OCI-LY3 (cell line): Measurements from ENCODE around the gene LANCL3.
"Not testable (repeated sequence)": the region's sequence is repeated elsewhere in the genome, so short reads cannot be mapped to it uniquely, and the experiment has no call there.

Experiments used
- H2AFZ ChIP-seq: fragments of 200-600, 300-600 bp; shearing (Covaris generic); 2 replicates; pipeline ENCODE4 v1.6.0; 2014; ENCODE audit warnings: antibody characterized with exemption, low read depth, low read length
- H3K27ac ChIP-seq: fragments of 200-600, 300-600 bp; sonication (generic); 2 replicates; pipeline ENCODE4 v1.5.1; 2014; ENCODE audit warnings: mild to moderate bottlenecking, low read length, moderate library complexity, mixed read lengths
- H3K27me3 ChIP-seq: fragments of 200-600, 300-600 bp; sonication (generic); 2 replicates; pipeline ENCODE4 v1.6.1; 2014; ENCODE audit warnings: low read depth, low read length, mixed read lengths
- H3K36me3 ChIP-seq: fragments of 200-600, 300-600 bp; sonication (generic); replicated peaks from 2 replicates; pipeline ENCODE3; 2014; ENCODE audit warnings: low read depth, low read length, mixed read lengths
- H3K4me1 ChIP-seq: fragments of 300-600, 200-600 bp; sonication (generic); 2 replicates; pipeline ENCODE4 v1.6.1; 2014; ENCODE audit warnings: low read length, mixed read lengths
- H3K4me2 ChIP-seq: fragments of 200-600, 300-600 bp; sonication (generic); 2 replicates; pipeline ENCODE4 v1.6.1; 2014; ENCODE audit warnings: low read length, mixed read lengths
- H3K4me3 ChIP-seq: fragments of 300-600, 200-600 bp; sonication (generic); 2 replicates; pipeline ENCODE4 v1.5.1; 2014; ENCODE audit warnings: antibody characterized with exemption, mild to moderate bottlenecking, low read length, moderate library complexity
- H3K79me2 ChIP-seq: fragments of 300-600, 200-600 bp; shearing (Covaris generic); 2 replicates; pipeline ENCODE4 v1.6.1; 2014; ENCODE audit warnings: mild to moderate bottlenecking, low read length, mixed read lengths
- H3K9ac ChIP-seq: fragments of 300-600, 200-600 bp; shearing (Covaris generic); 2 replicates; pipeline ENCODE4 v1.6.0; 2014; ENCODE audit warnings: mild to moderate bottlenecking, low read length, moderate library complexity
- H3K9me3 ChIP-seq: fragments of 200-600, 300-600 bp; shearing (Covaris generic); 2 replicates; pipeline ENCODE4 v1.6.1; 2014; ENCODE audit warnings: low read length, mixed read lengths; ENCODE audit not compliant: insufficient read depth
- H4K20me1 ChIP-seq: fragments of 200-600, 300-600 bp; sonication (generic); 2 replicates; pipeline ENCODE4 v1.6.1; 2016; ENCODE audit warnings: low read length, mixed read lengths; ENCODE audit not compliant: insufficient read depth
- EZH2phosphoT487 ChIP-seq: fragments of 200-600 bp; shearing (Covaris generic); IDR thresholded peaks from 2 replicates; pipeline ENCODE4 v1.6.1; 2018; ENCODE audit warnings: antibody characterized with exemption, mixed run types, low read depth
- TF ChIP-seq, protein P1 (sequence below): fragments of 200-600, 300-600 bp; sonication (generic); IDR thresholded peaks from 2 replicates; pipeline ENCODE4 v1.5.1; 2014; ENCODE audit warnings: antibody characterized with exemption, low read length, low read depth

The LANCL3 gene

DNA sequence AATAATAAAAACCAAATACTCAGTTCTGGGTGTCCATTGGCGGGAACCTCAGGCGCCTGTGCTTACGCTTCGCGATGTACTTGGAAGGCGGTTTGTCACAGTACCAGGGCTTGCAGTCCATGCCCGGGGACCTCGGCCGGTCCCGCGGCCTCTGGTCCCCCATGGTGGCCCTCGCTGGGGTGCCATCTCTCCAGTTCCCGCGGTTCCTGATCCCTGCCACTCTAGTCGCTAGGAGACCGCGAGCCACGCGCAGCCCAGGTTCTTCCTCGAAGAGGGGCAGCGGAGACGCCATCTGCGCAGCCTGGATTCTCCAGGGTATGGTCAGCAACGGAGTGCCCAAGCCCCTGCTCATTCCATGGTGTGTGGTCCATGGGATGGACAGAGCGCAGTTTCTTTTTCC, 26.4 kb upstream of the LANCL3 start:
- no peak for TF ChIP-seq EZH2phosphoT487
- TF ChIP-seq, protein P1, sequence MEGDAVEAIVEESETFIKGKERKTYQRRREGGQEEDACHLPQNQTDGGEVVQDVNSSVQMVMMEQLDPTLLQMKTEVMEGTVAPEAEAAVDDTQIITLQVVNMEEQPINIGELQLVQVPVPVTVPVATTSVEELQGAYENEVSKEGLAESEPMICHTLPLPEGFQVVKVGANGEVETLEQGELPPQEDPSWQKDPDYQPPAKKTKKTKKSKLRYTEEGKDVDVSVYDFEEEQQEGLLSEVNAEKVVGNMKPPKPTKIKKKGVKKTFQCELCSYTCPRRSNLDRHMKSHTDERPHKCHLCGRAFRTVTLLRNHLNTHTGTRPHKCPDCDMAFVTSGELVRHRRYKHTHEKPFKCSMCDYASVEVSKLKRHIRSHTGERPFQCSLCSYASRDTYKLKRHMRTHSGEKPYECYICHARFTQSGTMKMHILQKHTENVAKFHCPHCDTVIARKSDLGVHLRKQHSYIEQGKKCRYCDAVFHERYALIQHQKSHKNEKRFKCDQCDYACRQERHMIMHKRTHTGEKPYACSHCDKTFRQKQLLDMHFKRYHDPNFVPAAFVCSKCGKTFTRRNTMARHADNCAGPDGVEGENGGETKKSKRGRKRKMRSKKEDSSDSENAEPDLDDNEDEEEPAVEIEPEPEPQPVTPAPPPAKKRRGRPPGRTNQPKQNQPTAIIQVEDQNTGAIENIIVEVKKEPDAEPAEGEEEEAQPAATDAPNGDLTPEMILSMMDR, result no peak

DNA sequence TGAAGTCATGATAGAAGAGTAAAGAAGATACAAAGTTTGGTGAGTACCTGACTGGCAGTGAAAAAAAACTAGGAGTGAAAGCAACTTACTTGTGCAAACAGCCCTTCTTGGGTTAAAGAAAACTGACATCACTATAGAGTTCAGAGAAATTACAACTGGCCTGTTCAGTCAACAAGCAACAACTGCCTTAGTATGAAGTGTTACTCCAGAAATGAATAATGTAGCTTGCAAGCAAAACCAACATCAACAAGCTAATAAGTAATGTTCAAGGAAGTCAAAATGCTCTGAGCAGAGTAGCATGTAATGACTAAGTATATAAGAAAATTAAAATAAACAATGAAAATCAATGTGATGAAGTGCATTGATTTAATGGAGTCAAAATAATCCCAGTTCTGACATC, 21.8 kb upstream of the LANCL3 start:
- not testable (repeated sequence) for H3K79me2 ChIP-seq, H3K36me3 ChIP-seq, H3K9ac ChIP-seq, H3K9me3 ChIP-seq, H4K20me1 ChIP-seq, H3K4me1 ChIP-seq, H3K4me2 ChIP-seq, H2AFZ ChIP-seq, H3K4me3 ChIP-seq, H3K27ac ChIP-seq, H3K27me3 ChIP-seq

More for the DNA sequence above, 26.4 kb upstream of the LANCL3 start:
- Histone ChIP-seq H3K36me3 (no peaks in the 10 kb centered on the region), H3K27me3 (no peaks in the 10 kb centered on the region), H3K4me1 (no peaks in the 10 kb centered on the region), H3K79me2 (no peaks in the 10 kb centered on the region), H3K4me2 (no peak overlapping the region), H3K9ac (no peak overlapping the region), H2AFZ (no peak overlapping the region), H3K4me3 (no peak overlapping the region), H4K20me1 (no peaks in the 10 kb centered on the region), H3K27ac (no peak overlapping the region), H3K9me3 (no peaks in the 10 kb centered on the region)

DNA sequence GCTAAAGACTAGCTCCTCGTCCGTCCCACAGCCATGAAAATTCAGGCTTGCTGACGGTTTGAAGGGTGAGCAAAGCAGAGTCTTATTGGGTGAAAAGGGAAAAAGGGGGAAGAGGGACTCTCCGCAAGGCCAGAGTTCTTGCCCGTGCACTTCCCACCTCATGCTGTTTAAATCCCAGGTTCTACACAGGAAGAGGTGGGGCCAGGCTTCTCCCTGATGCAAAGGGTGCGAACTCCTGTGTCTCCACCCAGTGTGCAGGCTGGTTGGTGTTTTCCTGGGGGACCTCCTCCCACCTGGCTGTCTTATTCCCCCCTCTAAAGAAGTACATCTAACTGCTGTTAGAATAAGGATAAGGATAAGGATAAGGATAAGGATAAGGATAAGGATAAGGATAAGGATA, 18.0 kb upstream of the LANCL3 start:
- Histone ChIP-seq H3K9me3 (no peaks in the 10 kb centered on the region), H2AFZ (no peak overlapping the region), H3K4me1 (no peaks in the 10 kb centered on the region), H3K9ac (no peak overlapping the region), H3K27me3 (no peaks in the 10 kb centered on the region), H3K36me3 (no peaks in the 10 kb centered on the region), H3K4me2 (no peak overlapping the region), H3K27ac (no peak overlapping the region), H4K20me1 (no peaks in the 10 kb centered on the region), H3K79me2 (no peaks in the 10 kb centered on the region), H3K4me3 (no peak overlapping the region)
- TF ChIP-seq EZH2phosphoT487, result no peak
- TF ChIP-seq, protein P1, result no peak

DNA sequence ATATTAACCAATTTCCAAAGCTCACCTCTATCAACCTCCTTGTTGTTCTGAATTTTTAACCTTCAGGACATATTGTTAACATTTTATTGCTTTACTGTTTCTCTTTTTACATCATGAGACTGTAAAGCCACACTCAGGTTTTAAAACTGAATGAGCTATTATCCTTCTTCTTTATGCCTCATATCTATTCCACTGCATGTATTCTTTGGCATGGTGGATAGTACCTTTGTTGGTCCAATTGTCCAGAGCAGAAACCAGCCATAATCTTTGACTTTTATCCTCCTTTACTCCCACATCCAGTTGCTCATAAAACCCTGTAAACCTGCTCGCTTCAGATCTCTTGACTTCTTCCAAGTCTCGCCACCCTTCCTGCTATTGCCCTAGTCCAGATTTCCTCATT, 6.2 kb upstream of the LANCL3 start:
- not testable (repeated sequence) for H3K4me2 ChIP-seq, H3K4me1 ChIP-seq, H3K9me3 ChIP-seq, H4K20me1 ChIP-seq, H3K4me3 ChIP-seq, H3K27ac ChIP-seq, H3K9ac ChIP-seq, H3K36me3 ChIP-seq, H2AFZ ChIP-seq, H3K79me2 ChIP-seq, H3K27me3 ChIP-seq

DNA sequence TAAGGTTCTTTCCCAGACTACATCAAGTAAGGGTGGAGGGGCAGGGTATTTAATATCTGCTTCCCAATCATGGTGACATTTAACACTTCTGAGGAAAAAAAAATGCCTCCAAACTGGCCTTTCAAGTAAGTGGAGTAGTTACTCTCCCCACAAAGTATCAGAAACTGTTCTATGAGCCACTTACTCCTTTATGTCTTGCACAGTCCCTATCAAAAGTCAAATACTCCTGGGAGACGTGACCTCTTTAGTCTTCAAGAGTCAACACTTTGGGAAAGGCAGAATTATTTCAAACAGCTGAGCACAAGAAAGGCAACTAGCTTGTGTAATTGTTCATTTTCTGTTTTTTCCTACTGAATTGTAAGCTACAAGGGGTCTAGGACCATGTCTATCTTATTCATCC, 1.1 kb upstream of the LANCL3 start:
- not testable (repeated sequence) for H4K20me1 ChIP-seq, H2AFZ ChIP-seq, H3K36me3 ChIP-seq, H3K79me2 ChIP-seq, H3K4me1 ChIP-seq, H3K9ac ChIP-seq, H3K27me3 ChIP-seq, H3K9me3 ChIP-seq, H3K4me3 ChIP-seq, H3K4me2 ChIP-seq, H3K27ac ChIP-seq

DNA sequence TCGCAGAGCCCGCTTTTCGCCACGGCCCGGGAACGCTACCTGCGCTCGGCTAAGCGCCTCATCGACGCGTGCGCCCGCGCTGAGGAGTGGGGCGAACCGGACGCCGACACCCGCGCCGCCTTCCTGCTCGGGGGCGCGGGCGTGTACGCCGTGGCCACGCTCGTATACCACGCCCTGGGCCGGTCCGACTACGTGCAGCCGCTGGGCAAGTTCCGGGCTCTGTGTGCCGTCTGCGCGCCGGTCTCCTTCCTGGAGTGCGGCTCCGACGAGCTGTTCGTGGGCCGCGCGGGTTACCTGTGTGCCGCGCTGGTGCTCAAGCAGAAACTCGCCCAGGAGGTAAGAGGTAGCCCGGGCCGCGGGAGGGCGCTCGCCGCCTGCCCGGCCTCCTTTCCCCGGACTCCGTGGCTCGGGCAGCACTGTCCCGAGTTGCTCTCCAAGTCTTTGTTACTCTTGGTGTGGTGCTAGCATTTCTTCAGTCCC, 687 bp downstream of the LANCL3 start:
- not testable (repeated sequence) for H3K4me1 ChIP-seq, H3K27me3 ChIP-seq, H3K36me3 ChIP-seq, H4K20me1 ChIP-seq, H3K9me3 ChIP-seq, H3K27ac ChIP-seq, H3K79me2 ChIP-seq
- Histone ChIP-seq H3K9ac (peak overlapping the region; percentile 52), H3K4me2 (peak overlapping the region; percentile 72), H2AFZ (peak overlapping the region; percentile 84; the same call in 1 of the 2 replicates), H3K4me3 (peak overlapping the region; percentile 76)
- TF ChIP-seq, protein P1, result peak; percentile 47

DNA sequence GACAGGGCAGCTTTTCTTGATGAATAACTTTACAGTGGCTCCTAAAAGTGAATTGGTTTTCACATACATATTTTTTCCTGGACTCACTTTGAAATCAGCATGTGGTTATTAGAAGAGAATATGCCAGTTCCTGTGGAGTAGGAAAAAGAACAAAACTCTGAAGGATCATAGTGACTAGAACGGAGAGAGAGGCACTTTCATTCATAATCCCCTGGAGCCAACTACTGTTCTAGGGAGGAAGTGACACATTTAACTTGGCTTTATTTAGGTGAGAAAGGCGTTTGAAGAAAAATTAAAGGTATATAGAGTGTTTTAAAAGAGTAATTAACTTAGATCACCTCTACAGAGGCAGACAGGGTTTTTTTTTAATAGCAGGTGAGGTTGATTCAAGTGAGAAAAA, 1.7 kb downstream of the LANCL3 start:
- not testable (repeated sequence) for H3K9ac ChIP-seq, H3K36me3 ChIP-seq, H3K4me1 ChIP-seq, H3K27me3 ChIP-seq, H2AFZ ChIP-seq, H3K9me3 ChIP-seq, H4K20me1 ChIP-seq, H3K79me2 ChIP-seq, H3K27ac ChIP-seq
- Histone ChIP-seq H3K4me2 (peak overlapping the region; percentile 72), H3K4me3 (peak overlapping the region; percentile 76)
